Measurements from ENCODE around the gene CENPX. TPM values are rescaled to one million over a fixed set of nuclear protein-coding genes. Genes with fewer than 3 reads are reported as not detected.

CENPX gene
- total RNA-seq, 1 experiment from 2014 or later: 77.9 TPM

- no peak overlapping the region for H2AFZ ChIP-seq (ENCODE audit: low read length)
- no peak overlapping the region for H2AK5ac ChIP-seq (ENCODE audit: insufficient read length, low read length)
- no peak overlapping the region for H3K14ac ChIP-seq (ENCODE audit: insufficient read depth, low read length)
- no peaks in the 10 kb centered on the region; the same call in 1 of the 2 replicates for H3K4me1 ChIP-seq (ENCODE audit: insufficient read depth, low read length)
- no peaks in the 10 kb centered on the region for H3K9me3 ChIP-seq (ENCODE audit: control insufficient read depth, low read depth, low read length)
- H2BK20ac ChIP-seq (ENCODE audit: low read depth, low read length, poor library complexity, severe bottlenecking): no peak overlapping the region
- H3K9ac ChIP-seq (ENCODE audit: extremely low read depth, insufficient read length, low read length): no peak overlapping the region
- H3K27ac Mint-ChIP-seq: peak overlapping the region in 1 of 3 experiments; percentile 49; a peak in 1 of 7 replicates
- H3K27me3 ChIP-seq (ENCODE audit: insufficient read depth, low read length): no peaks in the 10 kb centered on the region
- no peaks in the 10 kb centered on the region for H4K20me1 ChIP-seq (ENCODE audit: control insufficient read depth, insufficient read depth, insufficient read length)
- H3K18ac ChIP-seq (ENCODE audit: insufficient read length, low read depth, low read length): no peak overlapping the region
- H3T11ph ChIP-seq (ENCODE audit: low read length): no peak overlapping the region
- H3K4ac ChIP-seq (ENCODE audit: low read depth, low read length): no peak overlapping the region
- no peak overlapping the region for H4K8ac ChIP-seq (replicated peaks; ENCODE audit: insufficient read length, low read depth, low read length)
- WGBS (ENCODE audit: extremely low coverage, insufficient read length, low lambda C conversion rate): no CpG with 5 or more reads among the region's 24 CpGs
- DNase-seq: no peak
- H3K36me3 Mint-ChIP-seq (ENCODE audit: insufficient read depth in 1 of 3, low read depth in 3 of 3): peaks cover 6 to 23% (median 21%) of the 10 kb centered on the region in 3 experiments; a peak in 6 of 7 replicates
- H3K4me1 Mint-ChIP-seq: peaks cover 9 to 17% of the 10 kb centered on the region in 2 experiments; a peak in 3 of 4 replicates
- no peaks in the 10 kb centered on the region; a peak in 1 of 5 replicates for H3K9me3 Mint-ChIP-seq
- H3K27me3 Mint-ChIP-seq (ENCODE audit: low read depth): no peaks in the 10 kb centered on the region; the same call in 1 of the 2 replicates
- no peak overlapping the region for H3K56ac ChIP-seq (ENCODE audit: insufficient read length, low read depth, low read length)
- no peak for TF ChIP-seq CTCF (conservative IDR thresholded peaks at IDR 0.05)
- H2BK120ac ChIP-seq (ENCODE audit: low read depth, low read length, poor library complexity, severe bottlenecking): no peak overlapping the region
- peaks cover 2% of the 10 kb centered on the region for H3K79me1 ChIP-seq (ENCODE audit: insufficient read depth, low read depth, low read length, poor library complexity, severe bottlenecking)
- no peak overlapping the region for H3K23ac ChIP-seq (ENCODE audit: insufficient read length, low read depth, low read length)
- no peaks in the 10 kb centered on the region for H3K79me2 ChIP-seq (ENCODE audit: insufficient read depth, low read length)
- H3K27ac ChIP-seq (ENCODE audit: insufficient read length, low read depth, low read length): no peak overlapping the region
- no peak overlapping the region for H4K5ac ChIP-seq (ENCODE audit: insufficient read length, low read depth, low read length)
- H2BK12ac ChIP-seq (ENCODE audit: insufficient read length, low read depth, low read length): no peak overlapping the region
- H2BK5ac ChIP-seq (ENCODE audit: insufficient read length, low read length): no peak overlapping the region
- no peak overlapping the region for H2BK15ac ChIP-seq (ENCODE audit: low read depth, low read length)
- no peak overlapping the region for H4K91ac ChIP-seq (ENCODE audit: insufficient read length, low read depth, low read length)
- no peak overlapping the region for H3K4me3 Mint-ChIP-seq
- no peaks in the 10 kb centered on the region for H3K23me2 ChIP-seq (ENCODE audit: insufficient read length, low read depth, low read length, poor library complexity, severe bottlenecking)
- no peak overlapping the region for H3K4me2 ChIP-seq (ENCODE audit: insufficient read depth, insufficient read length, low read length)
Measured at GRCh38 chr17:82047379-82047778, 24.7 kb upstream of the CENPX start.

Data from H9 (cell line).